Thyroid gland (tissue), 4 donors: ENCODE results near the gene BTBD9. TPM values are rescaled to one million over a fixed set of nuclear protein-coding genes. Genes with fewer than 3 reads are reported as not detected.

Source experiments
- DNase-seq, 2 donors: peaks; one replicate each; pipeline ENCODE4 v3.0.0-alpha.2; 2019
- H3K27ac ChIP-seq, 3 donors: fragments of 200-600 bp; sonication (generic); 1 replicate in 2 of 3; 2 replicates in 1 of 3; pipeline ENCODE4 v1.5.1; 2016 to 2019; ENCODE audit warnings: mild to moderate bottlenecking in 1 of 3, moderate library complexity in 1 of 3
- H3K27me3 ChIP-seq: fragments of 200-600 bp; sonication (generic); one replicate; pipeline ENCODE4 v1.5.1; 2019
- H3K36me3 ChIP-seq, 2 donors: fragments of 200-600 bp; sonication (generic); one replicate each; pipeline ENCODE4 v1.5.1; 2016 to 2019
- H3K4me1 ChIP-seq, 2 donors: fragments of 200-600 bp; sonication (generic); one replicate each; pipeline ENCODE4 v1.5.1; 2017 to 2019
- H3K4me3 ChIP-seq, 3 donors: fragments of 200-600 bp; sonication (generic); replicated peaks in 1 of 3; 1 replicate in 2 of 3; 2 replicates in 1 of 3; pipeline ENCODE4 v1.5.1; 2016; ENCODE audit warnings: mild to moderate bottlenecking in 1 of 3
- H3K9me3 ChIP-seq: fragments of 200-600 bp; sonication (generic); one replicate; pipeline ENCODE4 v1.5.1; 2017
- POLR2A ChIP-seq, 2 donors: fragments of 450-650 bp; IDR thresholded peaks; one replicate each; pipeline ENCODE4 v1.6.1; 2017; ENCODE audit warnings: antibody characterized with exemption in 2 of 2, mild to moderate bottlenecking in 2 of 2, moderate library complexity in 1 of 2
- WGBS, 2 donors: methylation state at CpG; one replicate each; pipeline ENCODE4 v1.1.5; 2017; 5-methylcytosine and 5-hydroxymethylcytosine counted together
- intact Hi-C: fragments of 100-400 bp; cut with DNase I; formaldehyde crosslinking; loops from one replicate; pipeline ENCODE4 v1.15.1; 2023
- total RNA-seq, 4 donors: library from RNA; depleted of rRNA; stranded (reverse); fragments of >200 nt; gene quantifications; one replicate each; pipeline ENCODE4 v1.2.3, GENCODE V29; 2016
- TF ChIP-seq, protein P1 (sequence below), 6 experiments: fragments of 200-600 bp in 3 of 6; fragments of 450-650 bp in 3 of 6; sonication (generic) in 3 of 6; IDR thresholded peaks; one replicate each; pipeline ENCODE4 v1.5.1; 2016 to 2019; ENCODE audit warnings: antibody characterized with exemption in 6 of 6, mild to moderate bottlenecking in 2 of 6, inconsistent platforms in 1 of 6, moderate library complexity in 1 of 6

Gene BTBD9
- total RNA-seq, 4 donors from 2014 or later, result 17.3 to 32.0 (median 27.4) TPM

DNA sequence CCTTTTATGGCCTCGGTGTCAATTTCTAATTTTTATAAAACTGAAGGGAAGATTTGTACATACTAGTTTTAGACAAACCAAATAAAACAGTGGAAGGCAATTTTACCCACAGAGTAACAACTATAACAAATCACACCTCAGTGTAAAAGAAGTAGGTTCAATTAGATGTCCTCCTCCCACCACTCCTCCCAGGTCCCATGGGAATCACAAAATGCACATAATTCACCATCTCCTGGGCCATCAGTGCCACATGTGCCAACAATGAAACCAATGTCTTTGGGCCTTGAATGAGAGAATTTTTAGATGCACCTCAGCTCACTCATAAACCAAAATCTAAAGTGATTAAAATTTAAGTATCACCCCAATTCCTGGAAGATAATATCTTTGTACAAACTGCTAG, 267.8 kb downstream of the BTBD9 start:
- TF ChIP-seq POLR2A (IDR thresholded peaks at IDR 0.05), result no peak
- TF ChIP-seq, protein P1, sequence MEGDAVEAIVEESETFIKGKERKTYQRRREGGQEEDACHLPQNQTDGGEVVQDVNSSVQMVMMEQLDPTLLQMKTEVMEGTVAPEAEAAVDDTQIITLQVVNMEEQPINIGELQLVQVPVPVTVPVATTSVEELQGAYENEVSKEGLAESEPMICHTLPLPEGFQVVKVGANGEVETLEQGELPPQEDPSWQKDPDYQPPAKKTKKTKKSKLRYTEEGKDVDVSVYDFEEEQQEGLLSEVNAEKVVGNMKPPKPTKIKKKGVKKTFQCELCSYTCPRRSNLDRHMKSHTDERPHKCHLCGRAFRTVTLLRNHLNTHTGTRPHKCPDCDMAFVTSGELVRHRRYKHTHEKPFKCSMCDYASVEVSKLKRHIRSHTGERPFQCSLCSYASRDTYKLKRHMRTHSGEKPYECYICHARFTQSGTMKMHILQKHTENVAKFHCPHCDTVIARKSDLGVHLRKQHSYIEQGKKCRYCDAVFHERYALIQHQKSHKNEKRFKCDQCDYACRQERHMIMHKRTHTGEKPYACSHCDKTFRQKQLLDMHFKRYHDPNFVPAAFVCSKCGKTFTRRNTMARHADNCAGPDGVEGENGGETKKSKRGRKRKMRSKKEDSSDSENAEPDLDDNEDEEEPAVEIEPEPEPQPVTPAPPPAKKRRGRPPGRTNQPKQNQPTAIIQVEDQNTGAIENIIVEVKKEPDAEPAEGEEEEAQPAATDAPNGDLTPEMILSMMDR (IDR thresholded peaks at IDR 0.05), result no peak
- Histone ChIP-seq H3K4me1 (no peaks in the 10 kb centered on the region), H3K4me3 (no peak overlapping the region), H3K27ac (no peak overlapping the region), H3K9me3 (no peaks in the 10 kb centered on the region), H3K27me3 (no peaks in the 10 kb centered on the region), H3K36me3 (no peaks in the 10 kb centered on the region)
- WGBS, 2 donors, result 90 to 93% methylated on average over 1 of the region's 1 CpG
- intact Hi-C loops, result no loop called here
- no peak for DNase-seq

GRCh38 chr6:38370653-38371601, 268.8 kb downstream of the BTBD9 start:
- H3K27ac ChIP-seq, result no peak overlapping the region
- no peaks in the 10 kb centered on the region for H3K36me3 ChIP-seq
- DNase-seq, result no peak
- 73 to 86% methylated on average over 8 of the region's 8 CpGs for WGBS, 2 donors
- H3K4me1 ChIP-seq, result no peaks in the 10 kb centered on the region
- no peaks in the 10 kb centered on the region for H3K27me3 ChIP-seq
- intact Hi-C loops, result no loop called here
- no peak for TF ChIP-seq POLR2A (IDR thresholded peaks at IDR 0.05)
- TF ChIP-seq, protein P1 (IDR thresholded peaks at IDR 0.05), result no peak
- no peak overlapping the region for H3K4me3 ChIP-seq
- no peaks in the 10 kb centered on the region for H3K9me3 ChIP-seq

DNA sequence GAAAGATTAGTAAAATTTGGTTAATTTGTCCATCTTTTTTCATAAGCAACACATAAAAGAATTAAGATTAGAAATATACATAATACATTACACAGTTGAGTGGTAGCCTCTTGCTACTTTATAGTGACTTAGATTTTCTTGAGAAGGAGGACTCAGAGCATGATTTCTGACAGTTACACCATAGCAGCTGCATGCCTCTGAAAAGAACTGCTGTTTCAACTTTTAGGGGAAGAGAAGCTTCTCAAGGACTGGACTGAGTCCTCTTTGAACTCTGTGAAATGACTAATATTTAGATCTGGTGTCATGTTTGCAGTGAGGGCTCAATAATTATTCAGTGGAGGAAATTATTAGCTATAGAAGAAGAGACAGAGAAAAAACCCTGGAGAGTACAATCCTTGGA, 272.5 kb downstream of the BTBD9 start:
- Histone ChIP-seq H3K9me3 (no peaks in the 10 kb centered on the region), H3K4me3 (no peak overlapping the region), H3K27me3 (no peaks in the 10 kb centered on the region), H3K4me1 (no peaks in the 10 kb centered on the region), H3K36me3 (no peaks in the 10 kb centered on the region), H3K27ac (no peak overlapping the region)
- no peak for DNase-seq
- intact Hi-C loops, result no loop called here
- no peak for TF ChIP-seq POLR2A (IDR thresholded peaks at IDR 0.05)
- TF ChIP-seq, protein P1 (IDR thresholded peaks at IDR 0.05), result no peak

GRCh38 chr6:38366234-38366633, 273.5 kb downstream of the BTBD9 start:
- H3K4me1 ChIP-seq, result no peaks in the 10 kb centered on the region
- no peak for TF ChIP-seq POLR2A (IDR thresholded peaks at IDR 0.05)
- TF ChIP-seq, protein P1 (IDR thresholded peaks at IDR 0.05), result no peak
- WGBS, 2 donors, result 85 to 95% methylated on average over 3 of the region's 3 CpGs
- no peaks in the 10 kb centered on the region for H3K27me3 ChIP-seq
- no peak for DNase-seq
- no peaks in the 10 kb centered on the region for H3K36me3 ChIP-seq
- H3K9me3 ChIP-seq, result no peaks in the 10 kb centered on the region
- no peak overlapping the region for H3K27ac ChIP-seq
- intact Hi-C loops, result no loop called here
- no peak overlapping the region for H3K4me3 ChIP-seq

DNA sequence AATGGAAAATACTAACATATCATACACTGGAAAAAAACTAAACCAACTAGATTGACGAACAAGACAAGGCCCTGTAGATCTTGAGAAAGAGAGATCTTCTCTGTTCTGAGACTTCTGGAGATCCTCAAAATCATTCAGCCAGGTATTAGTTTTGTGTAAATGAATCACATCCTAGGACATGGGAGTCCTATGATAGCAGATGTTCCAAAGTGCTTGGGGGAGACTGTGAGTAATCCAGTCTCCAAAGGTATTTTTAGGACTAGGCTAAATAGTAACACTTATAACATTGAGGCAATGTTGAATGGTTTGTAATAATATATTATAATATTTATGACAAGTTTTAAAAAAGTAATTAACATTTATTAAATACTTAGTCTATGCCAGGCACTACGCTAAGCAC, 275.0 kb downstream of the BTBD9 start:
- Histone ChIP-seq H3K27ac (no peak overlapping the region), H3K27me3 (no peaks in the 10 kb centered on the region), H3K4me3 (no peak overlapping the region), H3K36me3 (no peaks in the 10 kb centered on the region), H3K9me3 (no peaks in the 10 kb centered on the region), H3K4me1 (no peaks in the 10 kb centered on the region)
- intact Hi-C loops, result no loop called here
- TF ChIP-seq, protein P1 (IDR thresholded peaks at IDR 0.05), result no peak
- no peak for TF ChIP-seq POLR2A (IDR thresholded peaks at IDR 0.05)
- DNase-seq, result no peak
- WGBS, 2 donors, result 93 to 95% methylated on average over 2 of the region's 2 CpGs
